ENCODE results near the gene EN1.

EN1 gene

DNA sequence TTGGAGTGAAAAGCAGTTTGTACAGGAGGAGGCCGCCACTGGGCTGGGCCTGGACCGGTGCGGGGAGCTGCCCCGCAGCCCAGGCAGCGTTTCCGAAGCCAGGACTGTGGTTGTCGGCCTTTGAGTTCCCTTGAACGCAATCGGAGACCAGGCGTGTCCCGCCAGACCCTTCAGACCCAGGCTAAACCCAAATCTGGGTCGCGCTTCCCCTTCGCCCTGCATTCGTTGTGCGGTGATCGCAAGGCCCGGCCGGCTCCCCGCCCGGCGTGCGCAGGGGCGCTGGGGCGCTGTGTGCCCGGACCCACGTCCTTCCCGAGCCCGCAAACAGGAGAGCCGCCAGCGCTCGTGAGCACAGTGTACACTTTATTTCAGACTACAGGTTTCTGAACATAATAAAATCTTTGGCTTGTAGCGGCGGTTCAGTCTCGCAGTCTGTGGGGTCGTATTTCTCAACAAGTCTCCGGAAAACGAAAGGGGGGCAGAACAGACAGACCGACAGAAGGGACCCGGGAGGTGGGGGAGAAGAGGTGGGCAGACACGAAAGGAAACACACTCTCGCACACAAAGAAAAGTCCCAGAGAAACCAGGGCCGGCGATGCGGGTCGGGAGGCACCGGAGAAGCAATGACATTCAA is 5.5 kb downstream of the EN1 start:
- H3K4me3 ChIP-seq (ENCODE audit: low read depth, low read length), result no peak overlapping the region

DNA sequence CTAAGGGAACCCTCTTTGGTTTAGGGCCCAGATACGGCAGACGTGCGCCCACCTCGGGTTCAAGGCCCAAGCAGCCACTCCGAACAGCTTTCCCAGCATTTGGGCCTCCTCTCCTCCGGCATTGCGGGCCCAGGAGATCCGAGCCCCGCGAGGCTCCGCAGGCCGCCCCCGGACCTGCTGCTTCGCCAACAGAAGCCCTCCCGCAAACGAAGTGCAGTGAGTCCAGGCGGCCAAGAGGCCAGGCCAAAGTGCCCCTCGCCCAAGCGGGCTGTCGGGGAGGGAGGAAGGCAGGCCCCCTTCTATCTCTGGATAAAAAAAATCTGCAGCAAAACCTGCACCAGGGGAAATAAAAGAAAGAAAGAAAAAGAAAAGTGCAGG is 6.0 kb downstream of the EN1 start:
- TF ChIP-seq, protein P1, sequence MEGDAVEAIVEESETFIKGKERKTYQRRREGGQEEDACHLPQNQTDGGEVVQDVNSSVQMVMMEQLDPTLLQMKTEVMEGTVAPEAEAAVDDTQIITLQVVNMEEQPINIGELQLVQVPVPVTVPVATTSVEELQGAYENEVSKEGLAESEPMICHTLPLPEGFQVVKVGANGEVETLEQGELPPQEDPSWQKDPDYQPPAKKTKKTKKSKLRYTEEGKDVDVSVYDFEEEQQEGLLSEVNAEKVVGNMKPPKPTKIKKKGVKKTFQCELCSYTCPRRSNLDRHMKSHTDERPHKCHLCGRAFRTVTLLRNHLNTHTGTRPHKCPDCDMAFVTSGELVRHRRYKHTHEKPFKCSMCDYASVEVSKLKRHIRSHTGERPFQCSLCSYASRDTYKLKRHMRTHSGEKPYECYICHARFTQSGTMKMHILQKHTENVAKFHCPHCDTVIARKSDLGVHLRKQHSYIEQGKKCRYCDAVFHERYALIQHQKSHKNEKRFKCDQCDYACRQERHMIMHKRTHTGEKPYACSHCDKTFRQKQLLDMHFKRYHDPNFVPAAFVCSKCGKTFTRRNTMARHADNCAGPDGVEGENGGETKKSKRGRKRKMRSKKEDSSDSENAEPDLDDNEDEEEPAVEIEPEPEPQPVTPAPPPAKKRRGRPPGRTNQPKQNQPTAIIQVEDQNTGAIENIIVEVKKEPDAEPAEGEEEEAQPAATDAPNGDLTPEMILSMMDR (IDR thresholded peaks at IDR 0.05; ENCODE audit: borderline replicate concordance, insufficient read depth, low read depth, low read length), result no peak
- H3K4me3 ChIP-seq (ENCODE audit: low read depth, low read length), result no peak overlapping the region

More for the DNA sequence above, 5.5 kb downstream of the EN1 start:
- TF ChIP-seq, protein P1 (IDR thresholded peaks at IDR 0.05; ENCODE audit: borderline replicate concordance, insufficient read depth, low read depth, low read length), result no peak

- TF ChIP-seq, protein P1 (IDR thresholded peaks at IDR 0.05; ENCODE audit: borderline replicate concordance, insufficient read depth, low read depth, low read length), result no peak
- no peak overlapping the region for H3K4me3 ChIP-seq (ENCODE audit: low read depth, low read length)
Measured at GRCh38 chr2:118838741-118839455, 8.6 kb downstream of the EN1 start.

- no peak overlapping the region for H3K4me3 ChIP-seq (ENCODE audit: low read depth, low read length)
- TF ChIP-seq, protein P1 (IDR thresholded peaks at IDR 0.05; ENCODE audit: borderline replicate concordance, insufficient read depth, low read depth, low read length), result no peak
Measured at GRCh38 chr2:118837621-118838020, 9.8 kb downstream of the EN1 start.

DNA sequence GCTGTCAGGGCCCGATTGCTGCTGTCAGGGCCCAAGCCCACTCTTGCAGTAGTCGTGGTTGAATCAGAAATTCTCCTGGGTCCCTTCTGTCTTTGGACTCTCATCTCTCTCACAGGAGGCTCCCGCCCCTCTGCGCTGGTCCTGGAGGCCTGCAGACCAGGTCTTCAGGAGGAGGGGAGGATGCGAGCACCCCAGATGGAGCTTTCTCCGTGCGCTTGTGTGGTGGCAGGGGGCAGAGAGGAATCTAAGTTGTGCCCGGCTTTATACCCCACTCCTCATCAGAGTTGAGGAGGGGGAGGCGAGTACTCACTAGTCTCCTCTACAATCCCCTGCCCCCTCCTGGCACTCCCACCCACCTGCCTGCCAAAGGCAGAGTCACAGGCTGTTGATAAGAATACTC is 10.4 kb downstream of the EN1 start:
- no peak overlapping the region for H3K4me3 ChIP-seq (ENCODE audit: low read depth, low read length)
- TF ChIP-seq, protein P1 (IDR thresholded peaks at IDR 0.05; ENCODE audit: borderline replicate concordance, insufficient read depth, low read depth, low read length), result no peak

GRCh38 chr2:118836411-118836930 is 11.0 kb downstream of the EN1 start:
- H3K4me3 ChIP-seq (ENCODE audit: low read depth, low read length), result no peak overlapping the region
- TF ChIP-seq, protein P1 (IDR thresholded peaks at IDR 0.05; ENCODE audit: borderline replicate concordance, insufficient read depth, low read depth, low read length), result no peak

Measured in GM12875 (cell line).